Measurements from ENCODE around the gene HSPB1.

DNA sequence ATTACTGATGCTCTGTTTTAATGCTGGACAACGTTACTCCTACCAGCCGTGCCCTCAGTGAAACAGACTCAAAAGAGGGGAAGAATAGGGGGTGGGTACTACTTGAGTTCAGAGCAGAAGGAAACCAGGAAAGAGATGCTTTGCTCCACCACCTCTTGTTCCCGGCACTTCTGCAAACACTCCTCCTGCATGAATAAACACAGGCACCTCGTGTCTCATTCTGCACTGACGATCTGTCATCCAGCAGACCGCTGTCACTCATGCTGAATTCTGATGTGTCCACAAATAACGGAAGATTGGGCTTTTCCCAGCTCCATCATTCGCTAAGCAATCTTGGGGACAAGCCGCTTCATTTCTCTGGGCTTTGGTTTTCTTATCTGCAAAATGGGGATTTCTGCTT is 29.6 kb downstream of the HSPB1 start:
- TF ChIP-seq POLR2A (IDR thresholded peaks at IDR 0.05) = no peak
- no peak for TF ChIP-seq EP300 (IDR thresholded peaks at IDR 0.05)
- TF ChIP-seq, protein P1, sequence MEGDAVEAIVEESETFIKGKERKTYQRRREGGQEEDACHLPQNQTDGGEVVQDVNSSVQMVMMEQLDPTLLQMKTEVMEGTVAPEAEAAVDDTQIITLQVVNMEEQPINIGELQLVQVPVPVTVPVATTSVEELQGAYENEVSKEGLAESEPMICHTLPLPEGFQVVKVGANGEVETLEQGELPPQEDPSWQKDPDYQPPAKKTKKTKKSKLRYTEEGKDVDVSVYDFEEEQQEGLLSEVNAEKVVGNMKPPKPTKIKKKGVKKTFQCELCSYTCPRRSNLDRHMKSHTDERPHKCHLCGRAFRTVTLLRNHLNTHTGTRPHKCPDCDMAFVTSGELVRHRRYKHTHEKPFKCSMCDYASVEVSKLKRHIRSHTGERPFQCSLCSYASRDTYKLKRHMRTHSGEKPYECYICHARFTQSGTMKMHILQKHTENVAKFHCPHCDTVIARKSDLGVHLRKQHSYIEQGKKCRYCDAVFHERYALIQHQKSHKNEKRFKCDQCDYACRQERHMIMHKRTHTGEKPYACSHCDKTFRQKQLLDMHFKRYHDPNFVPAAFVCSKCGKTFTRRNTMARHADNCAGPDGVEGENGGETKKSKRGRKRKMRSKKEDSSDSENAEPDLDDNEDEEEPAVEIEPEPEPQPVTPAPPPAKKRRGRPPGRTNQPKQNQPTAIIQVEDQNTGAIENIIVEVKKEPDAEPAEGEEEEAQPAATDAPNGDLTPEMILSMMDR (IDR thresholded peaks at IDR 0.05) = no peak
- no peak for TF ChIP-seq POLR2AphosphoS5 (IDR thresholded peaks at IDR 0.05)

All from suprapubic skin (tissue), 4 donors.